NT2/D1 (cell line): Measurements from ENCODE around the gene CSH2.

Source experiments
- DNase-seq: peaks from one replicate; pipeline ENCODE4 v3.0.0-alpha.2; 2011; ENCODE audit warnings: low read depth, low spot score
- H3K27me3 ChIP-seq: 2 replicates; pipeline ENCODE4 v1.6.0; 2011; ENCODE audit warnings: mild to moderate bottlenecking; ENCODE audit not compliant: insufficient read length, insufficient read depth
- H3K36me3 ChIP-seq: 2 replicates; pipeline ENCODE4 v1.6.1; 2011; ENCODE audit warnings: mild to moderate bottlenecking, low read length, mixed read lengths; ENCODE audit not compliant: insufficient read depth, insufficient read length
- H3K4me1 ChIP-seq: 2 replicates; pipeline ENCODE4 v1.5.1; 2011; ENCODE audit not compliant: insufficient read depth, insufficient read length
- H3K4me3 ChIP-seq: 2 replicates; pipeline ENCODE4 v1.5.1; 2011; ENCODE audit warnings: low read depth; ENCODE audit not compliant: insufficient read length
- H3K9ac ChIP-seq: 2 replicates; pipeline ENCODE4 v1.6.0; 2011; ENCODE audit warnings: low read depth; ENCODE audit not compliant: insufficient read length
- H3K9me3 ChIP-seq: 2 replicates; pipeline ENCODE4 v1.5.1; 2011; ENCODE audit warnings: mild to moderate bottlenecking, low read length; ENCODE audit not compliant: insufficient read depth
- SUZ12 ChIP-seq: IDR thresholded peaks from 2 replicates; pipeline ENCODE4 v1.6.1; 2011; ENCODE audit not compliant: insufficient read length, insufficient read depth; ENCODE audit errors: extremely low read depth
- YY1 ChIP-seq: IDR thresholded peaks from 2 replicates; pipeline ENCODE4 v1.6.1; 2011; ENCODE audit not compliant: insufficient read length, insufficient read depth
- ZNF274 ChIP-seq: IDR thresholded peaks from 2 replicates; pipeline ENCODE4 v1.6.1; 2011; ENCODE audit warnings: mild to moderate bottlenecking, low read depth, low read length

CSH2 gene

DNA sequence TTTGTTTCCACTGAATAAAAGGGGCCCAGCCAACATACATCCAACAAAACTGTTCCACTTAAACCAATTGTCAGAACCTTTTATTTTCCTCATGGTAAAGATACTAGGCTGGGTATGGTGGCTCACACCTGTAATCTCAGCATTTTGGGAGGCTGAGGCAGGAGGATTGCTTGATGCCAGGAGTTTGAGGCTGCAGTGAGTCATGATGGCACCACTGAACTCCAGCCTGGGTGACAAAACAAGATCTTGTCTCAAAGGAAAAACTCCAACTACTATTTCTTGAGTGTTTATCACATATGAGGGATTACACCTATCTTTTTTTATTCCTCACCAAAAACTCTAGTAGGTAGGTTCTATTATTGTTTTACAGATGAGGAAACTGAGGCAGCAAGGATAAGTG is 50.9 kb downstream of the CSH2 start:
- peaks cover 82% of the 10 kb centered on the region for H3K36me3 ChIP-seq

More for the DNA sequence above, 50.9 kb downstream of the CSH2 start:
- H3K9ac ChIP-seq = no peak overlapping the region
- DNase-seq = no peak
- TF ChIP-seq ZNF274 (no peak), SUZ12 (no peak), YY1 (no peak)
- no peaks in the 10 kb centered on the region for H3K27me3 ChIP-seq
- no peak overlapping the region for H3K4me3 ChIP-seq
- no peaks in the 10 kb centered on the region for H3K4me1 ChIP-seq
- no peaks in the 10 kb centered on the region for H3K9me3 ChIP-seq
